Measurements from ENCODE around the gene LRRC47. TPM values are rescaled to one million over a fixed set of nuclear protein-coding genes. Genes with fewer than 3 reads are reported as not detected.

LRRC47 gene
- polyA plus RNA-seq, 4 donors = 16.8 to 44.3 (median 21.4) TPM

GRCh38 chr1:3774276-3774945, 21.9 kb downstream of the LRRC47 start:
- no peaks in the 10 kb centered on the region for H3K27me3 ChIP-seq (ENCODE audit: control insufficient read depth in 3 of 3, insufficient read depth in 3 of 3, low read length in 3 of 3)
- H3K27ac ChIP-seq (ENCODE audit: low read depth in 1 of 3, low read length in 2 of 3) = no peak overlapping the region
- H3K36me3 ChIP-seq (ENCODE audit: control insufficient read depth in 3 of 3, insufficient read depth in 2 of 3, low read depth in 1 of 3, low read length in 3 of 3) = peaks cover 0 to 20% (median 0%) of the 10 kb centered on the region in 3 donors
- peak overlapping the region in 1 of 3 donors; percentile 60 for H3K4me3 ChIP-seq (ENCODE audit: low read depth in 1 of 3, low read length in 3 of 3)
- peaks cover 0 to 40% (median 4%) of the 10 kb centered on the region in 3 donors for H3K4me1 ChIP-seq (ENCODE audit: control insufficient read depth in 3 of 3, insufficient read depth in 2 of 3, low read depth in 1 of 3, low read length in 2 of 3)
- FAIRE-seq (no peak), DNase-seq (no peak)
- no peaks in the 10 kb centered on the region for H3K9me3 ChIP-seq (ENCODE audit: control insufficient read depth in 2 of 2, insufficient read depth in 1 of 2, low read depth in 1 of 2, low read length in 1 of 2)
- 74 to 78% (median 74%) methylated on average over 17 to 19 of the region's 19 CpGs for WGBS, 3 donors

GRCh38 chr1:3773572-3774275, 22.6 kb downstream of the LRRC47 start:
- Histone ChIP-seq H3K36me3 (ENCODE audit: control insufficient read depth in 3 of 3, insufficient read depth in 2 of 3, low read depth in 1 of 3, low read length in 3 of 3) (peaks cover 0 to 13% (median 0%) of the 10 kb centered on the region in 3 donors), H3K27ac (ENCODE audit: low read depth in 1 of 3, low read length in 2 of 3) (peak overlapping the region in 2 of 3 donors; percentile 9 to 77), H3K4me3 (ENCODE audit: low read depth in 1 of 3, low read length in 3 of 3) (peak overlapping the region in 1 of 3 donors; percentile 60), H3K9me3 (ENCODE audit: control insufficient read depth in 2 of 2, insufficient read depth in 1 of 2, low read depth in 1 of 2, low read length in 1 of 2) (no peaks in the 10 kb centered on the region), H3K27me3 (ENCODE audit: control insufficient read depth in 3 of 3, insufficient read depth in 3 of 3, low read length in 3 of 3) (no peaks in the 10 kb centered on the region), H3K4me1 (ENCODE audit: control insufficient read depth in 3 of 3, insufficient read depth in 2 of 3, low read depth in 1 of 3, low read length in 2 of 3) (peaks cover 0 to 40% (median 4%) of the 10 kb centered on the region in 3 donors)
- DNase-seq (no peak), FAIRE-seq (no peak)
- 65 to 76% (median 74%) methylated on average over 16 of the region's 16 CpGs for WGBS, 3 donors

- no peak for FAIRE-seq
- H3K4me1 ChIP-seq (ENCODE audit: control insufficient read depth in 3 of 3, insufficient read depth in 2 of 3, low read depth in 1 of 3, low read length in 2 of 3) = peaks cover 0 to 40% (median 4%) of the 10 kb centered on the region in 3 donors
- no peaks in the 10 kb centered on the region for H3K9me3 ChIP-seq (ENCODE audit: control insufficient read depth in 2 of 2, insufficient read depth in 1 of 2, low read depth in 1 of 2, low read length in 1 of 2)
- WGBS, 3 donors = 8 to 16% (median 14%) methylated on average over 33 to 55 of the region's 55 CpGs
- peak within 1 kb of the TSS in 2 of 3 donors; percentile 9 to 77 for H3K27ac ChIP-seq (ENCODE audit: low read depth in 1 of 3, low read length in 2 of 3)
- no peaks in the 10 kb centered on the region for H3K27me3 ChIP-seq (ENCODE audit: control insufficient read depth in 3 of 3, insufficient read depth in 3 of 3, low read length in 3 of 3)
- DNase-seq = peak in 1 of 2 donors; percentile 80
- peak within 1 kb of the TSS; percentile 48 to 60 (median 50) for H3K4me3 ChIP-seq (ENCODE audit: low read depth in 1 of 3, low read length in 3 of 3)
- H3K36me3 ChIP-seq (ENCODE audit: control insufficient read depth in 3 of 3, insufficient read depth in 2 of 3, low read depth in 1 of 3, low read length in 3 of 3) = peaks cover 0 to 5% (median 0%) of the 10 kb centered on the region in 3 donors
Measured at GRCh38 chr1:3772715-3773571, 23.4 kb downstream of the LRRC47 start, which contains the start of gene SMIM1. Gene SMIM1, plus strand, starts transcription at chr1:3772749. Its CDS starts 2,625 bp downstream, at chr1:3775374.

GRCh38 chr1:3772027-3772714, 24.1 kb downstream of the LRRC47 start:
- peak overlapping the region; percentile 43 to 50 (median 48) for H3K4me3 ChIP-seq (ENCODE audit: low read depth in 1 of 3, low read length in 3 of 3)
- H3K36me3 ChIP-seq (ENCODE audit: control insufficient read depth in 3 of 3, insufficient read depth in 2 of 3, low read depth in 1 of 3, low read length in 3 of 3) = peaks cover 0 to 4% (median 0%) of the 10 kb centered on the region in 3 donors
- no peaks in the 10 kb centered on the region for H3K27me3 ChIP-seq (ENCODE audit: control insufficient read depth in 3 of 3, insufficient read depth in 3 of 3, low read length in 3 of 3)
- WGBS, 3 donors = 0 to 2% (median 1%) methylated on average over 30 to 61 of the region's 61 CpGs
- FAIRE-seq (no peak), DNase-seq (peak; percentile 74 to 93)
- no peaks in the 10 kb centered on the region for H3K9me3 ChIP-seq (ENCODE audit: control insufficient read depth in 2 of 2, insufficient read depth in 1 of 2, low read depth in 1 of 2, low read length in 1 of 2)
- H3K4me1 ChIP-seq (ENCODE audit: control insufficient read depth in 3 of 3, insufficient read depth in 2 of 3, low read depth in 1 of 3, low read length in 2 of 3) = peaks cover 0 to 40% (median 4%) of the 10 kb centered on the region in 3 donors
- peak overlapping the region in 1 of 3 donors; percentile 45 for H3K27ac ChIP-seq (ENCODE audit: low read depth in 1 of 3, low read length in 2 of 3)

GRCh38 chr1:3771108-3772026, 24.9 kb downstream of the LRRC47 start:
- WGBS, 3 donors = 22 to 49% (median 36%) methylated on average over 29 to 32 of the region's 32 CpGs
- H3K27ac ChIP-seq (ENCODE audit: low read depth in 1 of 3, low read length in 2 of 3) = no peak overlapping the region
- H3K27me3 ChIP-seq (ENCODE audit: control insufficient read depth in 3 of 3, insufficient read depth in 3 of 3, low read length in 3 of 3) = peaks cover 0 to under 1% (median 0%) of the 10 kb centered on the region in 3 donors
- DNase-seq (peak in 1 of 2 donors; percentile 64), FAIRE-seq (no peak)
- peak overlapping the region; percentile 43 to 50 (median 48) for H3K4me3 ChIP-seq (ENCODE audit: low read depth in 1 of 3, low read length in 3 of 3)
- no peaks in the 10 kb centered on the region for H3K9me3 ChIP-seq (ENCODE audit: control insufficient read depth in 2 of 2, insufficient read depth in 1 of 2, low read depth in 1 of 2, low read length in 1 of 2)
- peaks cover 0 to 3% (median 0%) of the 10 kb centered on the region in 3 donors for H3K36me3 ChIP-seq (ENCODE audit: control insufficient read depth in 3 of 3, insufficient read depth in 2 of 3, low read depth in 1 of 3, low read length in 3 of 3)
- peaks cover 0 to 34% (median 4%) of the 10 kb centered on the region in 3 donors for H3K4me1 ChIP-seq (ENCODE audit: control insufficient read depth in 3 of 3, insufficient read depth in 2 of 3, low read depth in 1 of 3, low read length in 2 of 3)

- no peak for FAIRE-seq
- peaks cover 0 to 2% (median 0%) of the 10 kb centered on the region in 3 donors for H3K27me3 ChIP-seq (ENCODE audit: control insufficient read depth in 3 of 3, insufficient read depth in 3 of 3, low read length in 3 of 3)
- 84 to 89% (median 85%) methylated on average over 16 of the region's 16 CpGs for WGBS, 3 donors
- peaks cover 0 to 23% (median under 1%) of the 10 kb centered on the region in 3 donors for H3K4me1 ChIP-seq (ENCODE audit: control insufficient read depth in 3 of 3, insufficient read depth in 2 of 3, low read depth in 1 of 3, low read length in 2 of 3)
- H3K27ac ChIP-seq (ENCODE audit: low read depth in 1 of 3, low read length in 2 of 3) = no peak overlapping the region
- DNase-seq = no peak
- no peaks in the 10 kb centered on the region for H3K9me3 ChIP-seq (ENCODE audit: control insufficient read depth in 2 of 2, insufficient read depth in 1 of 2, low read depth in 1 of 2, low read length in 1 of 2)
- no peaks in the 10 kb centered on the region for H3K36me3 ChIP-seq (ENCODE audit: control insufficient read depth in 3 of 3, insufficient read depth in 2 of 3, low read depth in 1 of 3, low read length in 3 of 3)
- no peak overlapping the region for H3K4me3 ChIP-seq (ENCODE audit: low read depth in 1 of 3, low read length in 3 of 3)
Measured at GRCh38 chr1:3770047-3770765, 26.1 kb downstream of the LRRC47 start.

Measured in small intestine (tissue), 7 donors.